BLaER1 treated with 17β-estradiol and CSF1 and Interleukin-3, amounts not matched to agents 10 nM and 100 nM (cell line): ENCODE measurements around the gene TMEM202.
A peak's percentile ranks its signal among the peaks of the same experiment; 100 is the strongest.
"Not testable (repeated sequence)": the region's sequence is repeated elsewhere in the genome, so short reads cannot be mapped to it uniquely, and the experiment has no call there.

Source experiments
- H3K27ac ChIP-seq, 11 experiments: shearing (Covaris generic); formaldehyde crosslinking; 2 replicates each; pipeline ENCODE4 v1.8.1; 2022
- H3K27me3 ChIP-seq, 11 experiments: shearing (Covaris generic); formaldehyde crosslinking; 2 replicates each; pipeline ENCODE4 v1.8.1; 2022
- H3K36me3 ChIP-seq, 11 experiments: shearing (Covaris generic); formaldehyde crosslinking; 2 replicates each; pipeline ENCODE4 v1.8.1; 2022
- H3K4me1 ChIP-seq, 10 experiments: shearing (Covaris generic); formaldehyde crosslinking; 2 replicates each; pipeline ENCODE4 v1.8.1; 2022
- H3K4me2 ChIP-seq, 11 experiments: shearing (Covaris generic); formaldehyde crosslinking; 2 replicates each; pipeline ENCODE4 v1.8.1; 2022
- H3K4me3 ChIP-seq, 10 experiments: shearing (Covaris generic); formaldehyde crosslinking; 2 replicates each; pipeline ENCODE4 v1.8.1; 2022
- H3K9ac ChIP-seq, 11 experiments: shearing (Covaris generic); formaldehyde crosslinking; 2 replicates each; pipeline ENCODE4 v1.8.1; 2022
- H3K9me3 ChIP-seq, 11 experiments: shearing (Covaris generic); formaldehyde crosslinking; replicated peaks in 1 of 11; 2 replicates each; pipeline ENCODE4 v1.8.1; 2022
- H4K20me1 ChIP-seq, 11 experiments: shearing (Covaris generic); formaldehyde crosslinking; 2 replicates each; pipeline ENCODE4 v1.8.1; 2022
- Cebpa-rat ChIP-seq, 11 experiments: shearing (Covaris generic); IDR thresholded peaks; 2 replicates each; pipeline ENCODE4 v1.8.1; 2022

TMEM202 gene

DNA sequence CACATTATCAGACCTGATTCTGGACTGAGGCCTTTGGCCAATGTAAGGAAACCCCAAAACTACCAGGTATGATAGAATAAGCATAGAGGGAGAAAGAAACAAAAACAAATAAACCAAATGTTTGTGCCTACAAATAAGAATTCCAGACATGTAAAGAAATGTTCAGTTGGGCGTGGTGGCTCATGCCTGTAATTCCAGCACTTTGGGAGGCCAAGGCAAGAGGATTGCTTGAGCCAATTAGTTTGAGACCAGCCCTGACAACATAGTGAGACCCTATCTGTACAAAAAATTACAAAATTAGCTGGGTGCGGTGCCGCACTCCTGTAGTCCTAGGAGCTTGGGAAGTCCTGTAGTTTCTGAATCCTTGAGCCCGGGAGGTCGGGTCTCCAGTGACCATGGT, 13.0 kb downstream of the TMEM202 start:
- Histone ChIP-seq H3K36me3 (no peaks in the 10 kb centered on the region), H3K9ac (no peak overlapping the region), H4K20me1 (no peaks in the 10 kb centered on the region), H3K9me3 (peaks cover 3 to 26% (median 13%) of the 10 kb centered on the region in 11 experiments; a peak in 18 of 22 replicates), H3K4me2 (no peak overlapping the region), H3K27me3 (no peaks in the 10 kb centered on the region), H3K4me3 (no peak overlapping the region), H3K4me1 (no peaks in the 10 kb centered on the region), H3K27ac (no peak overlapping the region)
- no peak for TF ChIP-seq Cebpa-rat (IDR thresholded peaks at IDR 0.05)

- H3K9ac ChIP-seq, result no peak overlapping the region
- H3K4me1 ChIP-seq, result no peaks in the 10 kb centered on the region
- no peak overlapping the region for H3K4me3 ChIP-seq
- no peaks in the 10 kb centered on the region for H3K36me3 ChIP-seq
- no peak overlapping the region for H3K27ac ChIP-seq
- H3K9me3 ChIP-seq, result peaks cover 3 to 26% (median 13%) of the 10 kb centered on the region in 11 experiments; a peak in 18 of 22 replicates
- no peaks in the 10 kb centered on the region for H3K27me3 ChIP-seq
- no peaks in the 10 kb centered on the region for H4K20me1 ChIP-seq
- no peak overlapping the region for H3K4me2 ChIP-seq
- no peak for TF ChIP-seq Cebpa-rat (IDR thresholded peaks at IDR 0.05)
Observed at GRCh38 chr15:72411544-72411943, 13.4 kb downstream of the TMEM202 start.

DNA sequence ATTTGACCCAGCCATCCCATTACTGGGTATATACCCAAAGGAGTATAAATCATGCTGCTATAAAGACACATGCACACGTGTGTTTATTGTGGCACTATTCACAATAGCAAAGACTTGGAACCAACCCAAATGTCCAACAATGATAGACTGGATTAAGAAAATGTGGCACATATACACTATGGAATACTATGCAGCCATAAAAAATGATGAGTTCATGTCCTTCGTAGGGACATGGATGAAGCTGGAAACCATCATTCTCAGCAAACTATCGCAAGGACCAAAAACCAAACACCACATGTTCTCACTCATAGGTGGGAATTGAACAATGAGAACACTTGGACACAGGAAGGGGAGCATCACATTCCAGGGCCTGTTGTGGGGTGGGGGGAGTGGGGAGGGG, 15.2 kb downstream of the TMEM202 start:
- H3K9me3 ChIP-seq, result peaks cover 3 to 26% (median 13%) of the 10 kb centered on the region in 11 experiments; a peak in 18 of 22 replicates
- not testable (repeated sequence) for H3K27me3 ChIP-seq, H3K4me2 ChIP-seq, H3K36me3 ChIP-seq, H3K4me3 ChIP-seq, H3K27ac ChIP-seq, H4K20me1 ChIP-seq, H3K4me1 ChIP-seq, H3K9ac ChIP-seq

- TF ChIP-seq Cebpa-rat (IDR thresholded peaks at IDR 0.05), result no peak
- Histone ChIP-seq H3K4me3 (no peak overlapping the region), H3K27me3 (no peaks in the 10 kb centered on the region)
Observed at GRCh38 chr15:72415304-72415703, 17.2 kb downstream of the TMEM202 start.

DNA sequence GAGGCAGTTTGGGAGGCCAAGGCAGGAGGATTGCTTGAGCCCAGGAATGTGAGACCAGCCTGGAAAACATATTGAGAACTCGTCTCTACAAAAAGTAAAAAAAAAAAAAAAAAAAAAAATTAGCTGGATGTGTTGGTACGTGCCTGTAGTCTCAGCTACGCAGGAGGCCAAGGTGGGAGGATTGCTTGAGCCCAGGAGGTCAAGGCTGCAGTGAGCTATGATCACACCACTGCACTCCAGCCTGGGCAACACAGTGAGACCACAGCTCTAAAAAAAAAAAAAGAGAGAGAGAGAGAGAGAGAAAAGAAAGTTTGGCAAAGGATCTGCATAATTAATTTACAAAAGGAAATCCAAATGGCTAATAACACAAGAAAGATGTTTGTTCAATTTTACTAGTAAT, 21.7 kb downstream of the TMEM202 start:
- H3K27me3 ChIP-seq, H3K9ac ChIP-seq, H3K4me3 ChIP-seq: not testable (repeated sequence)

More at GRCh38 chr15:72415304-72415703, 17.2 kb downstream of the TMEM202 start:
- no peak overlapping the region for H3K27ac ChIP-seq
- peaks cover 3 to 25% (median 13%) of the 10 kb centered on the region in 11 experiments; a peak in 18 of 22 replicates for H3K9me3 ChIP-seq
- no peak overlapping the region for H3K4me2 ChIP-seq
- H3K4me1 ChIP-seq, result peaks cover 0 to 2% (median 2%) of the 10 kb centered on the region in 10 experiments; a peak in 11 of 20 replicates
- no peaks in the 10 kb centered on the region for H3K36me3 ChIP-seq
- H4K20me1 ChIP-seq, result no peaks in the 10 kb centered on the region
- H3K9ac ChIP-seq, result no peak overlapping the region

GRCh38 chr15:72420576-72420975, 22.5 kb downstream of the TMEM202 start:
- peak overlapping the region in 7 of 11 experiments; percentile 1 to 65 (median 41); a peak in 9 of 22 replicates for H3K4me2 ChIP-seq
- H3K27me3 ChIP-seq, result no peaks in the 10 kb centered on the region
- no peak overlapping the region for H3K27ac ChIP-seq
- H3K4me1 ChIP-seq, result peaks cover 0 to 18% (median 10%) of the 10 kb centered on the region in 10 experiments; a peak in 12 of 20 replicates
- no peak overlapping the region for H3K4me3 ChIP-seq
- no peak overlapping the region for H3K9ac ChIP-seq
- no peak for TF ChIP-seq Cebpa-rat (IDR thresholded peaks at IDR 0.05)
- H3K9me3 ChIP-seq, result peaks cover 0 to 50% (median 13%) of the 10 kb centered on the region in 11 experiments; a peak in 17 of 22 replicates
- H3K36me3 ChIP-seq, result 0 out of 22 replicates have a peak, but pooled peaks cover 0 to 8% (median 0%) of the 10 kb centered on the region in 11 experiments
- H4K20me1 ChIP-seq, result no peaks in the 10 kb centered on the region

More for the DNA sequence above, 21.7 kb downstream of the TMEM202 start:
- not testable (repeated sequence) for H3K36me3 ChIP-seq, H3K4me2 ChIP-seq, H4K20me1 ChIP-seq, H3K27ac ChIP-seq
- Histone ChIP-seq H3K9me3 (peaks cover 0 to 44% (median 12%) of the 10 kb centered on the region in 11 experiments; a peak in 16 of 22 replicates), H3K4me1 (peaks cover 0 to 18% (median 10%) of the 10 kb centered on the region in 10 experiments; a peak in 12 of 20 replicates)

- peak overlapping the region in 1 of 10 experiments; percentile 27; a peak in 2 of 20 replicates for H3K4me3 ChIP-seq
- TF ChIP-seq Cebpa-rat (IDR thresholded peaks at IDR 0.05), result no peak
- H3K27ac ChIP-seq, result no peak overlapping the region
- H4K20me1 ChIP-seq, result no peaks in the 10 kb centered on the region
- H3K27me3 ChIP-seq, result no peaks in the 10 kb centered on the region
- no peak overlapping the region for H3K9ac ChIP-seq
- H3K36me3 ChIP-seq, result 0 out of 22 replicates have a peak, but pooled peaks cover 0 to 8% (median 0%) of the 10 kb centered on the region in 11 experiments
- H3K4me2 ChIP-seq, result no peak overlapping the region
- peaks cover 0 to 59% (median 17%) of the 10 kb centered on the region in 11 experiments; a peak in 18 of 22 replicates for H3K9me3 ChIP-seq
- H3K4me1 ChIP-seq, result peaks cover 0 to 18% (median 11%) of the 10 kb centered on the region in 10 experiments; a peak in 15 of 20 replicates
Observed at GRCh38 chr15:72421484-72421883, 23.4 kb downstream of the TMEM202 start.

DNA sequence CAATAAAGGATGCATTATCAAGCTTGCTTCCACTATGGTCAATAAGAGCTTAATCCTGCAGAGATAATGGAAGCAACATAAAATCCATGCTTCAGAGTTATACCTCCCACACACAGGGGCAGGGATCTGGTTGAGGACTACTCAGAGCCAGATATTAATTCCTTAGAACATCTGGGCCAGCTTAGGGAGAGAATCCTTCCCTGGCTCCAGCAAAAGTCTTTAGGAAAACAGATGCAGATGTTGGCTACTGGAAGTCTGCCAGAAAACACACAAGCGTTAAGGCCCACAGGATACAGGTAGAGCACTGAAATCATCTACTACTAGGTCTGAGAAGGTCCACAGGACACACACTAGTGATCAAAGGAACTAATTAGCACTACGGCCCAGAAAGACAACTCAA, 25.2 kb downstream of the TMEM202 start:
- peak overlapping the region in 1 of 11 experiments; percentile 9; a peak in 1 of 22 replicates for H3K4me2 ChIP-seq
- peaks cover 0 to 21% (median 12%) of the 10 kb centered on the region in 10 experiments; a peak in 15 of 20 replicates for H3K4me1 ChIP-seq
- peaks cover 12 to 76% (median 30%) of the 10 kb centered on the region in 11 experiments for H3K9me3 ChIP-seq
- no peak overlapping the region for H3K27ac ChIP-seq
- H3K9ac ChIP-seq, result no peak overlapping the region
- no peak overlapping the region for H3K4me3 ChIP-seq
- H3K27me3 ChIP-seq, result no peaks in the 10 kb centered on the region
- 0 out of 22 replicates have a peak, but pooled peaks cover 0 to 8% (median 0%) of the 10 kb centered on the region in 11 experiments for H3K36me3 ChIP-seq
- no peak for TF ChIP-seq Cebpa-rat (IDR thresholded peaks at IDR 0.05)
- H4K20me1 ChIP-seq, result no peaks in the 10 kb centered on the region

- TF ChIP-seq Cebpa-rat (IDR thresholded peaks at IDR 0.05), result no peak
Observed at GRCh38 chr15:72426753-72427152, 28.6 kb downstream of the TMEM202 start.

More at GRCh38 chr15:72426753-72427152, 28.6 kb downstream of the TMEM202 start:
- Histone ChIP-seq H3K4me1 (peaks cover 0 to 10% (median 6%) of the 10 kb centered on the region in 10 experiments; a peak in 7 of 20 replicates), H3K9me3 (peaks cover 12 to 59% (median 21%) of the 10 kb centered on the region in 11 experiments), H3K27ac (no peak overlapping the region), H3K4me2 (peak overlapping the region in 6 of 11 experiments; percentile 1 to 44 (median 20); a peak in 3 of 22 replicates), H3K27me3 (no peaks in the 10 kb centered on the region), H3K4me3 (no peak overlapping the region), H4K20me1 (no peaks in the 10 kb centered on the region), H3K9ac (no peak overlapping the region), H3K36me3 (no peaks in the 10 kb centered on the region)
